22Rv1 (cell line): ENCODE data around the gene KRT7.

Source experiments
- ZFX ChIP-seq: fragments of 450-650 bp; IDR thresholded peaks from 2 replicates; pipeline ENCODE4 v1.6.1; 2017; ENCODE audit warnings: antibody characterized with exemption, borderline replicate concordance
- TF ChIP-seq, protein P1 (sequence below): fragments of 450-650 bp; IDR thresholded peaks from 2 replicates; pipeline ENCODE4 v1.5.1; 2017; ENCODE audit warnings: mild to moderate bottlenecking

DNA sequence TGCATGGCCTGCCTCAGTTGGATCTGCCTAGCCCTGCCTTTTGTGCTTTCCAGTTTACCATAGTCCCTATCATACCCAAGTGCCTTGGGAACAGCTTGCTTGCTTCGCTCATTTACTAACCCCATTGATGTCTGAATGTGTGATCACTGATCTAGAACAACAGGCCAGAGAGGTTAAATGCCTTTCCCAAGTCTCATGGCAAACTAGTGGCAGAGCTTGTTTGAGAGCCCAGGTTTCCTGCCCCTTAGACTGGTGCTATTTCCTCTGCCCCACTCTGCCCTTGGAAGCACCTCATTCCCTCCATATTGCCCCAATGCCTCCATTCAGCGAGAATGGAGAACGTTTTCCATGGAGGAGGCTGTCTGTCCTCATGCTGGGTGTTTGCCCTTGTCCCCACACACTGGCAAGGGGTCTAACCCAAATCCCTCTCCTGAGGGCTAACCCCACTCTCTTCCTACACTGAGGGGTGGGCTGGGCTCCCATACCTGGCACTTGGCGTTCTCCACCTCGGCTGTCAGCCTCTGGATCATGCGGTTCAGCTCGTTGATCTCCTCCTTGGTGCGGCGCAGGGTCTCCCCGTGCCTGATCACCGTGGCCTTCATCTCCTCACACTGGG is 19.8 kb downstream of the KRT7 start:
- TF ChIP-seq, protein P1, sequence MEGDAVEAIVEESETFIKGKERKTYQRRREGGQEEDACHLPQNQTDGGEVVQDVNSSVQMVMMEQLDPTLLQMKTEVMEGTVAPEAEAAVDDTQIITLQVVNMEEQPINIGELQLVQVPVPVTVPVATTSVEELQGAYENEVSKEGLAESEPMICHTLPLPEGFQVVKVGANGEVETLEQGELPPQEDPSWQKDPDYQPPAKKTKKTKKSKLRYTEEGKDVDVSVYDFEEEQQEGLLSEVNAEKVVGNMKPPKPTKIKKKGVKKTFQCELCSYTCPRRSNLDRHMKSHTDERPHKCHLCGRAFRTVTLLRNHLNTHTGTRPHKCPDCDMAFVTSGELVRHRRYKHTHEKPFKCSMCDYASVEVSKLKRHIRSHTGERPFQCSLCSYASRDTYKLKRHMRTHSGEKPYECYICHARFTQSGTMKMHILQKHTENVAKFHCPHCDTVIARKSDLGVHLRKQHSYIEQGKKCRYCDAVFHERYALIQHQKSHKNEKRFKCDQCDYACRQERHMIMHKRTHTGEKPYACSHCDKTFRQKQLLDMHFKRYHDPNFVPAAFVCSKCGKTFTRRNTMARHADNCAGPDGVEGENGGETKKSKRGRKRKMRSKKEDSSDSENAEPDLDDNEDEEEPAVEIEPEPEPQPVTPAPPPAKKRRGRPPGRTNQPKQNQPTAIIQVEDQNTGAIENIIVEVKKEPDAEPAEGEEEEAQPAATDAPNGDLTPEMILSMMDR, result no peak
- no peak for TF ChIP-seq ZFX
